Osteocyte (in vitro differentiated cells): ENCODE data around the gene DOCK1. TPM values are rescaled to one million over a fixed set of nuclear protein-coding genes. Genes with fewer than 3 reads are reported as not detected.

ENCODE experiments used
- DNase-seq: peaks from one replicate; pipeline ENCODE4 v3.0.0; 2021; ENCODE audit warnings: mixed read lengths; ENCODE audit not compliant: unreplicated experiment; ENCODE audit errors: extremely low spot score
- H3K27ac Mint-ChIP-seq: one replicate; pipeline ENCODE4 v1.8.0; 2021; ENCODE audit warnings: mild to moderate bottlenecking, mixed read lengths; ENCODE audit not compliant: unreplicated experiment
- H3K27me3 Mint-ChIP-seq: one replicate; pipeline ENCODE4 v1.8.0; 2021; ENCODE audit warnings: mixed read lengths; ENCODE audit not compliant: unreplicated experiment
- H3K36me3 Mint-ChIP-seq: one replicate; pipeline ENCODE4 v1.8.0; 2021; ENCODE audit warnings: mixed read lengths; ENCODE audit not compliant: unreplicated experiment
- H3K4me1 Mint-ChIP-seq: one replicate; pipeline ENCODE4 v1.8.0; 2021; ENCODE audit warnings: mixed read lengths; ENCODE audit not compliant: unreplicated experiment
- H3K4me3 Mint-ChIP-seq: one replicate; pipeline ENCODE4 v1.8.0; 2021; ENCODE audit warnings: mild to moderate bottlenecking, moderate library complexity, mixed read lengths; ENCODE audit not compliant: unreplicated experiment
- H3K9me3 Mint-ChIP-seq: one replicate; pipeline ENCODE4 v1.8.0; 2021; ENCODE audit warnings: mixed read lengths; ENCODE audit not compliant: unreplicated experiment
- CTCF ChIP-seq: fragments of 200-600 bp; sonication (generic); IDR thresholded peaks from 2 replicates; pipeline ENCODE4 v1.5.0; 2021; ENCODE audit warnings: antibody characterized with exemption, mild to moderate bottlenecking, moderate library complexity
- total RNA-seq: library from RNA; stranded (reverse); gene quantifications from 2 replicates; pipeline ENCODE4 v1.2.1, GENCODE V29; 2021

DOCK1 gene
- total RNA-seq, 1 donor from 2014 or later: 66.3 TPM

DNA sequence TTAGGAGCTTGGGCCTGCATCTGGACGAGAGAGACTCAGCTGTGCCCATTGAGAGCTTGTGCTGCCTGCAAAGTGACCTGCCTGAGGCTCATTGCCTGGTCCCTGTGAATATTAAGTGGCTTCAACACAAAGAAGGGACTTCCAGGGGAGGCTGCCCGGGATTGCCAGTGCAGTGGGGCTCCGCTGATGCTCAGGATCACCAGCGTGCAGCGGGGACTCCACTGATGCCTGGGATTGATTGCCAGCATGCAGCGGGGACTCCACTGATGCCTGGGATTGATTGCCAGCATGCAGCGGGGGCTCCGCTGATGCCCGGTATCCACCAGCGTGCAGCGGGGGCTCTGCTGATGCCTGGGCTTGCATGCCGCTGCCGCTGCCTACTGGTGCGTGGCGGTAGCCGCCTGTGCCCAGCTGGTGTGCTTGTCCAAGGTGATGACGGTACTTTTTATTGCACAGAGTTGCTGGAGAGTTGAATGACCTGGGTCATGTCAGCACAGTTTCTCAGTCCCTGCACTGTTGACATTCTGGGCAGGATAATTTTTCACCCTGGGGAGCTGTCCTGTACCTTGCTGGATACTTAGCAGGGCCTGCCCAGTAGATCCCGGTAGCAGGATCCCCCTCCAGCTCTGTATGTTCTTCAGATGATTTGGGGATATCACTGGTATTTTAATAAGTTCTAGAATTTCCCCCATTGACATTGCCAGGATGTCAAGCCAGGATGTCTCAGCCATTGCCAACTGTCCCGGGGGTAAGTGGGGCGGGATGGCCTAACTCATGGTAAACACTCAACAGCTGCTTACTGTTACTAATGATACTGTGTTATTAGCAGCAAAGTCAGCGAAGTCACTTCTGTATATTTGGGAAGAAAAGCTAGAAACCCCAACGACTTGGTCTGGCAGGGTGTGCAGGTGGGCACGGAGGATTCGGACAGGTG is 13.0 kb downstream of the DOCK1 start:
- no peak for TF ChIP-seq CTCF
- Mint-ChIP-seq H3K27ac (no peak overlapping the region), H3K4me3 (no peak overlapping the region), H3K36me3 (peaks cover 6% of the 10 kb centered on the region), H3K9me3 (peaks cover 4% of the 10 kb centered on the region), H3K4me1 (peaks cover 12% of the 10 kb centered on the region), H3K27me3 (no peaks in the 10 kb centered on the region)
- no peak for DNase-seq

- no peak for TF ChIP-seq CTCF
- DNase-seq: no peak
- Mint-ChIP-seq H3K36me3 (peaks cover 6% of the 10 kb centered on the region), H3K9me3 (peaks cover 4% of the 10 kb centered on the region), H3K27ac (peak overlapping the region; percentile 52), H3K27me3 (no peaks in the 10 kb centered on the region), H3K4me1 (peaks cover 16% of the 10 kb centered on the region), H3K4me3 (no peak overlapping the region)
These were observed 14.2 kb downstream of the DOCK1 start for GRCh38 chr10:126919426-126919825.

DNA sequence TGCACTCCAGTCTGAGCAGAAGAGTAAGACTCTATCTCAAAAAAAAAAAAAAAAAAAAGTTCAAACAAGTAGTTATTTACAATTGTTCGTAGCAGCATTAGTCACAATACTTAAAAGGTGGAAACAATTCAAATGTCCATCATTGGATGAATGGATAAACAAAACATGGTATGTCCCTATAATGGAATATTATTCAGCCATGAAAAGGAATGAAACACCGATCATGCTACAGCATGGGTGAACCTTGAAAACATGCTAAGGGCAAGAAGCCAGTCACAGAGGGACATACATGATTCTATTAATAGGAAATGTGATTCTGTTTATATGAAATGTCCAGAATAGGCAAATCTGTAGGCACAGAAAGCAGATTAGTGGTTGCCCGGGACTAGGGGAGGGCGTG is 15.9 kb downstream of the DOCK1 start:
- no peak for TF ChIP-seq CTCF
- no peak overlapping the region for H3K4me3 Mint-ChIP-seq
- no peak overlapping the region for H3K27ac Mint-ChIP-seq
- H3K27me3 Mint-ChIP-seq: no peaks in the 10 kb centered on the region
- H3K9me3 Mint-ChIP-seq: no peaks in the 10 kb centered on the region
- DNase-seq: no peak
- peaks cover 30% of the 10 kb centered on the region for H3K4me1 Mint-ChIP-seq
- peaks cover 3% of the 10 kb centered on the region for H3K36me3 Mint-ChIP-seq

GRCh38 chr10:126921974-126922525 is 16.8 kb downstream of the DOCK1 start:
- no peaks in the 10 kb centered on the region for H3K27me3 Mint-ChIP-seq
- no peaks in the 10 kb centered on the region for H3K9me3 Mint-ChIP-seq
- TF ChIP-seq CTCF: no peak
- peaks cover 31% of the 10 kb centered on the region for H3K4me1 Mint-ChIP-seq
- peak overlapping the region; percentile 47 for H3K27ac Mint-ChIP-seq
- H3K4me3 Mint-ChIP-seq: no peak overlapping the region
- DNase-seq: no peak
- H3K36me3 Mint-ChIP-seq: peaks cover 9% of the 10 kb centered on the region

GRCh38 chr10:126924180-126924914 is 19.1 kb downstream of the DOCK1 start:
- no peaks in the 10 kb centered on the region for H3K27me3 Mint-ChIP-seq
- H3K36me3 Mint-ChIP-seq: peaks cover 15% of the 10 kb centered on the region
- no peak for TF ChIP-seq CTCF
- peak overlapping the region; percentile 34 for H3K27ac Mint-ChIP-seq
- H3K4me1 Mint-ChIP-seq: peaks cover 22% of the 10 kb centered on the region
- no peaks in the 10 kb centered on the region for H3K9me3 Mint-ChIP-seq
- no peak overlapping the region for H3K4me3 Mint-ChIP-seq
- DNase-seq: no peak
